Stimulated activated CD4-positive, alpha-beta T cell treated with anti-CD3 and anti-CD28 coated beads, Interleukin-12 subunit alpha, Interleukin-12 subunit beta, amount 100 ng/mL, for 24 hours (primary cell): ENCODE data around the gene TP73.

Experiments used
- DNase-seq, 2 experiments: peaks; one replicate each; pipeline ENCODE4 v3.0.0-alpha.2; 2020; ENCODE audit warnings: low read depth in 2 of 2

The TP73 gene

GRCh38 chr1:3651930-3652547 is at the start of gene TP73:
Gene TP73, plus strand, starts transcription at chr1:3652516. Its CDS starts 29,850 bp downstream, at chr1:3682366.
- no peak for DNase-seq

GRCh38 chr1:3603156-3603555 is 49.2 kb upstream of the TP73 start:
- DNase-seq, result no peak

GRCh38 chr1:3603571-3604467 is 48.5 kb upstream of the TP73 start:
- no peak for DNase-seq

- DNase-seq, result no peak
Observed at GRCh38 chr1:3604468-3604974, 47.8 kb upstream of the TP73 start.

- DNase-seq, result no peak
Observed at GRCh38 chr1:3604997-3605823, 47.1 kb upstream of the TP73 start.

- DNase-seq, result no peak
Observed at GRCh38 chr1:3606779-3607702, 45.3 kb upstream of the TP73 start.

- DNase-seq, result no peak
Observed at GRCh38 chr1:3607703-3608065, 44.6 kb upstream of the TP73 start.

GRCh38 chr1:3608154-3608553 is 44.2 kb upstream of the TP73 start:
- DNase-seq, result no peak

- no peak for DNase-seq
Observed at GRCh38 chr1:3609016-3609768, 43.1 kb upstream of the TP73 start.

- no peak for DNase-seq
Observed at GRCh38 chr1:3609769-3610526, 42.4 kb upstream of the TP73 start.

GRCh38 chr1:3610527-3611169 is 41.7 kb upstream of the TP73 start:
- no peak for DNase-seq

- peak; percentile 31 to 63 for DNase-seq
Observed at GRCh38 chr1:3611170-3612019, 40.9 kb upstream of the TP73 start, which contains the start of gene MEGF6. Gene MEGF6, minus strand, starts transcription at chr1:3611508. Its CDS starts 240 bp downstream, at chr1:3611268.

GRCh38 chr1:3612123-3612522 is 40.2 kb upstream of the TP73 start:
- DNase-seq, result no peak

GRCh38 chr1:3614755-3615742 is 37.3 kb upstream of the TP73 start:
- no peak for DNase-seq

- DNase-seq, result no peak
Observed at GRCh38 chr1:3616861-3617260, 35.5 kb upstream of the TP73 start.

- DNase-seq, result no peak
Observed at GRCh38 chr1:3617806-3618345, 34.4 kb upstream of the TP73 start.

- no peak for DNase-seq
Observed at GRCh38 chr1:3618531-3618880, 33.8 kb upstream of the TP73 start.
